Thyroid gland (tissue), 4 donors: Measurements from ENCODE around the gene LRGUK. TPM values are rescaled to one million over a fixed set of nuclear protein-coding genes. Genes with fewer than 3 reads are reported as not detected.
"Not testable (repeated sequence)": the region's sequence is repeated elsewhere in the genome, so short reads cannot be mapped to it uniquely, and the experiment has no call there.

Source experiments
- DNase-seq, 2 donors: peaks; one replicate each; pipeline ENCODE4 v3.0.0-alpha.2; 2019
- H3K27ac ChIP-seq, 3 donors: fragments of 200-600 bp; sonication (generic); 1 replicate in 2 of 3; 2 replicates in 1 of 3; pipeline ENCODE4 v1.5.1; 2016 to 2019; ENCODE audit warnings: mild to moderate bottlenecking in 1 of 3, moderate library complexity in 1 of 3
- H3K27me3 ChIP-seq: fragments of 200-600 bp; sonication (generic); one replicate; pipeline ENCODE4 v1.5.1; 2019
- H3K36me3 ChIP-seq, 2 donors: fragments of 200-600 bp; sonication (generic); one replicate each; pipeline ENCODE4 v1.5.1; 2016 to 2019
- H3K4me1 ChIP-seq, 2 donors: fragments of 200-600 bp; sonication (generic); one replicate each; pipeline ENCODE4 v1.5.1; 2017 to 2019
- H3K4me3 ChIP-seq, 3 donors: fragments of 200-600 bp; sonication (generic); replicated peaks in 1 of 3; 1 replicate in 2 of 3; 2 replicates in 1 of 3; pipeline ENCODE4 v1.5.1; 2016; ENCODE audit warnings: mild to moderate bottlenecking in 1 of 3
- H3K9me3 ChIP-seq: fragments of 200-600 bp; sonication (generic); one replicate; pipeline ENCODE4 v1.5.1; 2017
- POLR2A ChIP-seq, 2 donors: fragments of 450-650 bp; IDR thresholded peaks; one replicate each; pipeline ENCODE4 v1.6.1; 2017; ENCODE audit warnings: antibody characterized with exemption in 2 of 2, mild to moderate bottlenecking in 2 of 2, moderate library complexity in 1 of 2
- WGBS, 2 donors: methylation state at CpG; one replicate each; pipeline ENCODE4 v1.1.5; 2017; 5-methylcytosine and 5-hydroxymethylcytosine counted together
- intact Hi-C: fragments of 100-400 bp; cut with DNase I; formaldehyde crosslinking; loops from one replicate; pipeline ENCODE4 v1.15.1; 2023
- total RNA-seq, 4 donors: library from RNA; depleted of rRNA; stranded (reverse); fragments of >200 nt; gene quantifications; one replicate each; pipeline ENCODE4 v1.2.3, GENCODE V29; 2016
- TF ChIP-seq, protein P1 (sequence below), 6 experiments: fragments of 200-600 bp in 3 of 6; fragments of 450-650 bp in 3 of 6; sonication (generic) in 3 of 6; IDR thresholded peaks; one replicate each; pipeline ENCODE4 v1.5.1; 2016 to 2019; ENCODE audit warnings: antibody characterized with exemption in 6 of 6, mild to moderate bottlenecking in 2 of 6, inconsistent platforms in 1 of 6, moderate library complexity in 1 of 6

LRGUK gene
- total RNA-seq, 4 donors from 2014 or later: 0.67 to 3.7 (median 2.7) TPM

DNA sequence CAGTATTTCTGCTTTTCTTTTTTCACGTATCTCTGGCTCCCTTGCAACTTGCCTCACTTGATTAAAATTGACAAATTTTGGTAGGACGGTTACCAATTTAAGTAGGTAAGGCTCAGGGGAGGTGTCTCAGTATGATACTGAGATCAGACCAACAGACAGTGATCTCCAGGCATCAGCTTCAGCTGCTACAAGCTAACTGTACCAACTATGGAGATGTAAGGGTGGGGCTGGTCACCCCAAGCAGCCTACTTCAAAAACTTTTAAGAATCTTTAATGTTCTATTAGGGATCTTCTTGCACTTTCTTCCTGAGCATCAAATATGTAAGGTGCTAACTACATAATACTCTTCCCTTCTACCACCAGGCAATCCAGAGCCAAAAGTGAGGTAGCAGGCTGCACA, 162.7 kb downstream of the LRGUK start:
- TF ChIP-seq, protein P1, sequence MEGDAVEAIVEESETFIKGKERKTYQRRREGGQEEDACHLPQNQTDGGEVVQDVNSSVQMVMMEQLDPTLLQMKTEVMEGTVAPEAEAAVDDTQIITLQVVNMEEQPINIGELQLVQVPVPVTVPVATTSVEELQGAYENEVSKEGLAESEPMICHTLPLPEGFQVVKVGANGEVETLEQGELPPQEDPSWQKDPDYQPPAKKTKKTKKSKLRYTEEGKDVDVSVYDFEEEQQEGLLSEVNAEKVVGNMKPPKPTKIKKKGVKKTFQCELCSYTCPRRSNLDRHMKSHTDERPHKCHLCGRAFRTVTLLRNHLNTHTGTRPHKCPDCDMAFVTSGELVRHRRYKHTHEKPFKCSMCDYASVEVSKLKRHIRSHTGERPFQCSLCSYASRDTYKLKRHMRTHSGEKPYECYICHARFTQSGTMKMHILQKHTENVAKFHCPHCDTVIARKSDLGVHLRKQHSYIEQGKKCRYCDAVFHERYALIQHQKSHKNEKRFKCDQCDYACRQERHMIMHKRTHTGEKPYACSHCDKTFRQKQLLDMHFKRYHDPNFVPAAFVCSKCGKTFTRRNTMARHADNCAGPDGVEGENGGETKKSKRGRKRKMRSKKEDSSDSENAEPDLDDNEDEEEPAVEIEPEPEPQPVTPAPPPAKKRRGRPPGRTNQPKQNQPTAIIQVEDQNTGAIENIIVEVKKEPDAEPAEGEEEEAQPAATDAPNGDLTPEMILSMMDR (IDR thresholded peaks at IDR 0.05): no peak
- TF ChIP-seq POLR2A (IDR thresholded peaks at IDR 0.05): no peak
- Histone ChIP-seq H3K27ac (no peak overlapping the region), H3K27me3 (no peaks in the 10 kb centered on the region), H3K4me3 (no peak overlapping the region), H3K36me3 (peaks cover 4% of the 10 kb centered on the region in 2 donors), H3K9me3 (no peaks in the 10 kb centered on the region), H3K4me1 (no peaks in the 10 kb centered on the region)
- WGBS, 2 donors: 88 to 91% methylated on average over 2 of the region's 2 CpGs
- intact Hi-C loops: no loop called here
- DNase-seq: no peak

DNA sequence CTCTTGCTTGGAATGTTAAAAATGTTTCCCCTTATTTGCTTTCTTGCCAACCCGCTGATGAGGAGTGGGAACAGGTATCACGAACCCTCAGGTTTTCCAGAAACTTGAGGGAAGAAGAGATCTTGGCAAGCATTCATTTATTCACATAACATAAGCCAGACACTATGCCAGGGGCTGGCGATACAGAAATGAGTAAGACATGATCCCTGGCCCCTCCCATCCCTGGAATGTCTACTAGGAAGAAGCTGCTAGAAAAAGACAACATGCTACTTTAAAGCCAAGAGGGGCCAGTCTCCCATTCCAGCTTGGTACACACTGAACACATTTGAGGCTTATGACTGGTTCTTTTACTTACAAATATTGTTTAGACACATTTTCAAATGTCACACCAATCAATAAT, 163.1 kb downstream of the LRGUK start:
- TF ChIP-seq, protein P1 (IDR thresholded peaks at IDR 0.05): no peak
- TF ChIP-seq POLR2A (IDR thresholded peaks at IDR 0.05): no peak
- no peaks in the 10 kb centered on the region for H3K27me3 ChIP-seq
- peaks cover 7 to 9% of the 10 kb centered on the region in 2 donors for H3K36me3 ChIP-seq
- no peak overlapping the region for H3K4me3 ChIP-seq
- 91 to 92% methylated on average over 3 of the region's 3 CpGs for WGBS, 2 donors
- no peak for DNase-seq
- H3K9me3 ChIP-seq: no peaks in the 10 kb centered on the region
- intact Hi-C loops: no loop called here
- H3K4me1 ChIP-seq: no peaks in the 10 kb centered on the region
- H3K27ac ChIP-seq: no peak overlapping the region

DNA sequence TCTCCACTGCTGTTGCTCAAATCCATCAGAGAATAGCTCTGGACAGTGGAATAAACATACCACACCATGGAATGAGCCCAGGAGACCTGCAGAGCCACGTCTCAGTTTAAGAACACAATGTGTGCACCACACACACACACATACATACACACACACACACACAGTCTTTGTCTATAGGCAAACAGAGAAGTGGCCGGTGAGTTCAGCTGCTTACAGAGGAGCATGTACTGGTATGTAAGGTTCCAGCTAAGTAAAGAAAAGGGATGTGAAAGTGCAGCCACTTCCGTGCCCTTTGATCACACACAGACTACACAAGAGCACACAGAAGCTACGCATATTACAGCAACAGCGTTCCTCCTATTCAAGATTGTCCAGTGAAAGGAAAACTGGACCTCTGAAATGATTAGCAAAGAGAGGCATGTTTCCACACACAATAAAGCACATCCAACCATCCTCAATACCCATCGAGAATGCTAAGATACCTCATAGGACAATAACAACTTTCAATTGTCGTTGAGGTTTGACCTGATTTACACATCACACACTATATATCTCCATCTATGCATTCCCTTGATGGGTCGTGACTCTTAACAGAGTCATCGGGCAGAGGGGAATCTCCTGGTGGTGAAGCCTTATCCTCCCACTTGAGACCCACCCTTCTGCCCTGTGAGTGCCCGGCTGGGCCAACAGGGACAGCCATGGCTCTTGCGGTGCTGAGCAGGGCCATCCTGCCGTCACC, 166.0 kb downstream of the LRGUK start:
- intact Hi-C loops: no loop called here
- DNase-seq: no peak

DNA sequence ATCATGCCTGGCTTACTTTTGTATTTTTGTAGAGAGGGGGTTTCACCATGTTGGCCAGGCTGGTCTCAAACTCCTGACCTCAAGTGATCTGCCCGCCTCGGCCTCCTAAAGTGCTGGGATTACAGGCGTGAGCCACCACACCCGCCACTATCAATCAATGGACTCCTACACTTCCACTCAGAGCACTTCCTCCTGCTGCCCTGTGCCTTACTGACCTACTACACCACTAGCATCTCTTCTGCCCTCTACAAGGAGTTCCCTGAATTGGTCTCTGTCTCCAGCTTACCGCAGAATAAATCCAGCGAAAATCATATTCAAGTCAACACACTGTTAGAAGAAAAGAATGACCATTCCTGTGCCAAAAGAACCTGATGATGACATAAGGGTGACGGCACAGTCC, 168.8 kb downstream of the LRGUK start:
- H3K4me3 ChIP-seq, H3K27ac ChIP-seq, intact Hi-C loops, H3K4me1 ChIP-seq, H3K9me3 ChIP-seq, H3K27me3 ChIP-seq, DNase-seq: not testable (repeated sequence)
- WGBS, 2 donors: 84 to 89% methylated on average over 7 of the region's 7 CpGs
- H3K36me3 ChIP-seq: peaks cover 7 to 12% of the 10 kb centered on the region in 2 donors

More for the DNA sequence above, 166.0 kb downstream of the LRGUK start:
- H3K9me3 ChIP-seq: no peaks in the 10 kb centered on the region
- no peak for TF ChIP-seq POLR2A (IDR thresholded peaks at IDR 0.05)
- TF ChIP-seq, protein P1 (IDR thresholded peaks at IDR 0.05): no peak
- H3K4me1 ChIP-seq: no peaks in the 10 kb centered on the region
- no peak overlapping the region for H3K27ac ChIP-seq
- H3K36me3 ChIP-seq: peaks cover 7 to 12% of the 10 kb centered on the region in 2 donors
- WGBS, 2 donors: 84 to 89% methylated on average over 12 of the region's 12 CpGs
- no peaks in the 10 kb centered on the region for H3K27me3 ChIP-seq
- no peak overlapping the region for H3K4me3 ChIP-seq

DNA sequence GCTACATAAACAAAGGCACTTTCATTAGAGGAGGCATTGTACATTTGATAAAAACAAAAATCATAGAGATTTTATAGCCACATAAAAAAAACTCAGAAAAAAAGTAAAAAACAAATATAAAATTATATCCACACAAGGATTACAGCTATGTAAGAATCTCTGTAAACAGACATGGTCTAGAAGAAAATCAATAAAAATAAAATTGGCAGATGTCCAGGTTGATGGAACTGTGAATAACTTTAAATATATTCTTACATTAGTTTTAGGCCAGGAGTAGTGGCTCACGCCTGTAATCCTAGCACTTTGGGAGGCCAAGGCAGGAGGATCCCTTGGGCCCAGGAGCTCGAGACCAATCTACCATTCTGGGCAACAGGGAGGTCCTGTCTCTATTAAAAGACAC, 170.3 kb downstream of the LRGUK start:
- H3K36me3 ChIP-seq: peaks cover 7 to 12% of the 10 kb centered on the region in 2 donors

More for the DNA sequence above, 170.3 kb downstream of the LRGUK start:
- intact Hi-C loops: no loop called here
- TF ChIP-seq, protein P1 (IDR thresholded peaks at IDR 0.05): no peak
- TF ChIP-seq POLR2A (IDR thresholded peaks at IDR 0.05): no peak
- DNase-seq: no peak
- 97 to 98% methylated on average over 2 of the region's 2 CpGs for WGBS, 2 donors
- Histone ChIP-seq H3K27me3 (no peaks in the 10 kb centered on the region), H3K4me3 (no peak overlapping the region), H3K9me3 (no peaks in the 10 kb centered on the region), H3K4me1 (no peaks in the 10 kb centered on the region), H3K27ac (no peak overlapping the region)
